ENCODE measurements around the gene KLF3. TPM values are rescaled to one million over a fixed set of nuclear protein-coding genes. Genes with fewer than 3 reads are reported as not detected.

The KLF3 gene
- total and polyA plus RNA-seq, 2 of the 4 experiments (the other 2 are of a cell fraction): 8.2 to 12.6 TPM

GRCh38 chr4:38675146-38676121 is 11.4 kb downstream of the KLF3 start:
- H4K5ac ChIP-seq (ENCODE audit: low read depth, low read length): no peak overlapping the region
- peaks cover 38% of the 10 kb centered on the region for H3K9me1 ChIP-seq (ENCODE audit: insufficient read depth, low read length)
- WGBS, 2 experiments (ENCODE audit: extremely low coverage in 2 of 2, insufficient read length in 1 of 2): 7% methylated on average over 3 of the region's 7 CpGs; no CpG with 5 or more reads in 1 of the 2 experiments
- H2BK20ac ChIP-seq (ENCODE audit: low read depth, low read length): no peak overlapping the region
- H3K56ac ChIP-seq (ENCODE audit: extremely low read depth, insufficient read depth, low read length): no peak overlapping the region
- POLR2A ChIA-PET (ENCODE audit: unreplicated experiment): no interaction called here
- no peak overlapping the region for H2BK15ac ChIP-seq (ENCODE audit: low read depth, low read length)
- no peak overlapping the region; a peak in 1 of 4 replicates for H4K8ac ChIP-seq (ENCODE audit: low read depth in 2 of 2, low read length in 2 of 2)
- no peak overlapping the region for H3K4me2 ChIP-seq (ENCODE audit: low read depth, low read length)
- H2BK120ac ChIP-seq (ENCODE audit: low read depth, low read length): no peak overlapping the region
- H3K9me3 ChIP-seq (ENCODE audit: control insufficient read depth, insufficient read depth, low read length): no peaks in the 10 kb centered on the region
- H3K27me3 ChIP-seq (ENCODE audit: control insufficient read depth, insufficient read depth, low read length): no peaks in the 10 kb centered on the region
- no peaks in the 10 kb centered on the region; the same call in 1 of the 2 replicates for H3K36me3 ChIP-seq (ENCODE audit: control insufficient read depth, insufficient read depth, low read length)
- CTCF ChIA-PET: interaction anchor here (0.6 to 1.4 kb wide), 9 partner anchors 9 to 672 kb away, joined by 3 to 7 read pairs (median 3); no protein-coding TSS in a partner anchor
- no peak overlapping the region for H2AK9ac ChIP-seq (replicated peaks; ENCODE audit: low read depth, low read length, poor library complexity)
- no peak overlapping the region for H3K23ac ChIP-seq (ENCODE audit: low read depth, low read length)
- H3K18ac ChIP-seq (ENCODE audit: low read depth, low read length): no peak overlapping the region
- H3K27ac ChIP-seq (ENCODE audit: insufficient read depth, low read length): no peak overlapping the region
- peaks cover 92% of the 10 kb centered on the region for H4K20me1 ChIP-seq (ENCODE audit: insufficient read depth, low read length)
- no peak overlapping the region for H3K9ac ChIP-seq (ENCODE audit: low read depth, low read length)
- no peak overlapping the region for H3K14ac ChIP-seq (replicated peaks; ENCODE audit: low read depth, low read length)
- dilution Hi-C loops (cut with HindIII; ENCODE audit: low sequenced_read_pairs, unreplicated experiment) (no loop called here), intact Hi-C loops (cut with micrococcal nuclease) (loop anchor here (1.0 to 5.0 kb wide), 5 partner anchors 56 to 613 kb away; partner anchors contain the start of gene TLR6), in situ Hi-C loops (cut with MboI; ENCODE audit: low sequenced_read_pairs) (no loop called here)
- DNase-seq: peak; percentile 88
- no peak overlapping the region for H2AFZ ChIP-seq (replicated peaks; ENCODE audit: low read length, poor library complexity)
- H2AK5ac ChIP-seq (ENCODE audit: low read depth, low read length): no peak overlapping the region
- no peak overlapping the region for H3K4ac ChIP-seq (ENCODE audit: low read depth, low read length)
- H3K79me1 ChIP-seq (ENCODE audit: low read depth in 1 of 2, low read length in 2 of 2): peaks cover 36 to 80% of the 10 kb centered on the region in 2 experiments
- H3K4me1 ChIP-seq (ENCODE audit: control insufficient read depth, insufficient read depth, low read length): peaks cover 40% of the 10 kb centered on the region
- peak; percentile 70 for ATAC-seq (ENCODE audit: low read depth)
- H3K4me3 ChIP-seq (ENCODE audit: insufficient read depth, low read depth, low read length): no peak overlapping the region
- H2BK5ac ChIP-seq (ENCODE audit: low read depth, low read length, poor library complexity, severe bottlenecking): no peak overlapping the region
- no TSS peak for BruUV-seq (replicated peaks)
- H4K91ac ChIP-seq (ENCODE audit: insufficient read depth, low read depth, low read length): no peak overlapping the region
- TF ChIP-seq USF2 (IDR thresholded peaks at IDR 0.05; ENCODE audit: low read depth, low read length) (no peak), RAD21 (IDR thresholded peaks at IDR 0.05; ENCODE audit: low read length) (peak; percentile 98), POLR2A (IDR thresholded peaks at IDR 0.05; ENCODE audit: low read depth, low read length) (no peak), SMC3 (IDR thresholded peaks at IDR 0.05; ENCODE audit: low read depth, low read length) (peak; percentile 80), CTCF (conservative IDR thresholded peaks at IDR 0.05; ENCODE audit: low read depth, low read length) (peak; percentile 94), RCOR1 (IDR thresholded peaks at IDR 0.05; ENCODE audit: insufficient replicate concordance, low read length) (no peak), BHLHE40 (IDR thresholded peaks at IDR 0.05; ENCODE audit: low read depth, low read length) (no peak), MAZ (IDR thresholded peaks at IDR 0.05; ENCODE audit: borderline replicate concordance, low read depth, low read length) (no peak), FOS (IDR thresholded peaks at IDR 0.05; ENCODE audit: low read depth, low read length) (no peak), CHD1 (IDR thresholded peaks at IDR 0.05; ENCODE audit: low read depth, low read length) (no peak; the same call in 1 of the 2 replicates), MXI1 (IDR thresholded peaks at IDR 0.05; ENCODE audit: borderline replicate concordance, low read depth, low read length) (no peak), MAFK (IDR thresholded peaks at IDR 0.05; ENCODE audit: low read depth, low read length) (no peak)
- TF ChIP-seq, protein P1, sequence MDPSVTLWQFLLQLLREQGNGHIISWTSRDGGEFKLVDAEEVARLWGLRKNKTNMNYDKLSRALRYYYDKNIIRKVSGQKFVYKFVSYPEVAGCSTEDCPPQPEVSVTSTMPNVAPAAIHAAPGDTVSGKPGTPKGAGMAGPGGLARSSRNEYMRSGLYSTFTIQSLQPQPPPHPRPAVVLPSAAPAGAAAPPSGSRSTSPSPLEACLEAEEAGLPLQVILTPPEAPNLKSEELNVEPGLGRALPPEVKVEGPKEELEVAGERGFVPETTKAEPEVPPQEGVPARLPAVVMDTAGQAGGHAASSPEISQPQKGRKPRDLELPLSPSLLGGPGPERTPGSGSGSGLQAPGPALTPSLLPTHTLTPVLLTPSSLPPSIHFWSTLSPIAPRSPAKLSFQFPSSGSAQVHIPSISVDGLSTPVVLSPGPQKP (IDR thresholded peaks at IDR 0.05; ENCODE audit: borderline replicate concordance, low read depth, low read length): no peak
